ENCODE data around the gene STC2.

- TF ChIP-seq CTCF (IDR thresholded peaks at IDR 0.05) (no peak), POLR2A (IDR thresholded peaks at IDR 0.05) (no peak)
Observed at GRCh38 chr5:173319646-173320045, 8.6 kb downstream of the STC2 start.
